GM12872 (cell line): ENCODE measurements around the gene CBX4.

Source experiments
- CTCF ChIP-seq: IDR thresholded peaks from 3 replicates; pipeline ENCODE4 v1.5.1; 2011; ENCODE audit warnings: low read depth, mild to moderate bottlenecking, low read length, moderate library complexity; ENCODE audit not compliant: insufficient read depth

CBX4 gene

GRCh38 chr17:79837888-79838521 is 1.2 kb downstream of the CBX4 start:
- TF ChIP-seq CTCF: no peak

- 0 out of 3 replicates have a peak, but pooled peaks have one; percentile 27 for TF ChIP-seq CTCF
Measured at GRCh38 chr17:79836972-79837887, 2.0 kb downstream of the CBX4 start.

GRCh38 chr17:79836510-79836971 is 2.7 kb downstream of the CBX4 start:
- TF ChIP-seq CTCF: no peak

- TF ChIP-seq CTCF: no peak
Measured at GRCh38 chr17:79835953-79836509, 3.2 kb downstream of the CBX4 start.

GRCh38 chr17:79835470-79835899 is 3.8 kb downstream of the CBX4 start:
- TF ChIP-seq CTCF: no peak

GRCh38 chr17:79834565-79835469 is 4.4 kb downstream of the CBX4 start:
- peak; percentile 73 for TF ChIP-seq CTCF
